CD14-positive monocyte (primary cell): Measurements from ENCODE around the gene PERCC1. TPM values are rescaled to one million over a fixed set of nuclear protein-coding genes. Genes with fewer than 3 reads are reported as not detected.

Experiments used
- DNase-seq, 3 donors: peaks; one replicate each; pipeline ENCODE4 v3.0.0-alpha.2; 2011 to 2022
- H2AFZ ChIP-seq: 2 replicates; pipeline ENCODE4 v1.6.0; 2012; ENCODE audit warnings: mild to moderate bottlenecking, low read depth, low read length, inconsistent platforms; ENCODE audit not compliant: insufficient read depth, poor library complexity, severe bottlenecking
- H3K27ac ChIP-seq, 2 donors: 1 replicate in 1 of 2; 2 replicates in 1 of 2; pipeline ENCODE4 v1.5.1; 2012 to 2013; ENCODE audit warnings: low read length in 2 of 2, control low read depth in 1 of 2, inconsistent platforms in 1 of 2, low read depth in 1 of 2, mild to moderate bottlenecking in 1 of 2
- H3K27me3 ChIP-seq, 2 donors: one replicate each; pipeline versions ENCODE4 v1.6.0 to v1.6.1; 2011 to 2013; ENCODE audit warnings: low read length in 2 of 2; ENCODE audit not compliant: control insufficient read depth in 2 of 2, insufficient read depth in 2 of 2
- H3K36me3 ChIP-seq, 2 donors: replicated peaks in 1 of 2; 1 replicate in 1 of 2; 2 replicates in 1 of 2; pipeline versions ENCODE4 v1.5.1 to v1.6.1; 2012 to 2013; ENCODE audit warnings: low read length in 2 of 2, control low read depth in 1 of 2, inconsistent platforms in 1 of 2, mild to moderate bottlenecking in 1 of 2; ENCODE audit not compliant: insufficient read depth in 2 of 2, control insufficient read depth in 1 of 2
- H3K4me1 ChIP-seq, 2 donors: 1 replicate in 1 of 2; 2 replicates in 1 of 2; pipeline versions ENCODE4 v1.5.1 to v1.6.1; 2012 to 2013; ENCODE audit warnings: low read length in 2 of 2, control low read depth in 1 of 2, inconsistent platforms in 1 of 2, mild to moderate bottlenecking in 1 of 2, moderate library complexity in 1 of 2; ENCODE audit not compliant: insufficient read depth in 2 of 2, control insufficient read depth in 1 of 2
- H3K4me2 ChIP-seq: replicated peaks from 2 replicates; pipeline ENCODE3; 2012; ENCODE audit warnings: low read length, moderate library complexity, mild to moderate bottlenecking; ENCODE audit not compliant: poor library complexity, severe bottlenecking; ENCODE audit errors: extremely low read depth
- H3K4me3 ChIP-seq, 3 experiments: fragments of 200-600 bp in 1 of 3; sonication (generic) in 1 of 3; replicated peaks in 1 of 3; 1 replicate in 2 of 3; 2 replicates in 1 of 3; pipeline ENCODE4 v1.5.1; 2011 to 2013; ENCODE audit warnings: low read length in 3 of 3, mild to moderate bottlenecking in 3 of 3, control low read depth in 2 of 3, low read depth in 2 of 3, inconsistent platforms in 1 of 3, moderate library complexity in 1 of 3
- H3K79me2 ChIP-seq: 2 replicates; pipeline ENCODE4 v1.6.0; 2012; ENCODE audit warnings: mild to moderate bottlenecking, control low read depth, inconsistent platforms, low read length, moderate library complexity; ENCODE audit not compliant: insufficient read depth
- H3K9ac ChIP-seq: 2 replicates; pipeline ENCODE4 v1.6.0; 2017; ENCODE audit warnings: low read length, mild to moderate bottlenecking; ENCODE audit not compliant: insufficient read depth, poor library complexity, severe bottlenecking
- H3K9me3 ChIP-seq, 2 donors: replicated peaks in 1 of 2; 1 replicate in 1 of 2; 2 replicates in 1 of 2; pipeline versions ENCODE4 v1.5.1 to v1.6.1; 2012 to 2013; ENCODE audit warnings: low read length in 2 of 2, control low read depth in 1 of 2; ENCODE audit not compliant: control insufficient read depth in 1 of 2, insufficient read depth in 1 of 2
- H4K20me1 ChIP-seq: 2 replicates; pipeline ENCODE4 v1.6.0; 2012; ENCODE audit warnings: mild to moderate bottlenecking, low read length, control low read depth, moderate library complexity; ENCODE audit not compliant: insufficient read depth
- H3K27ac Mint-ChIP-seq, 7 donors: one replicate each; pipeline ENCODE4 v1.8.0; 2020; ENCODE audit warnings: mild to moderate bottlenecking in 7 of 7, mixed read lengths in 7 of 7, moderate library complexity in 6 of 7, inconsistent platforms in 2 of 7
- H3K27me3 Mint-ChIP-seq, 3 donors: one replicate each; pipeline ENCODE4 v1.8.0; 2021 to 2022; ENCODE audit warnings: low read depth in 3 of 3, mild to moderate bottlenecking in 3 of 3, mixed read lengths in 3 of 3, moderate library complexity in 3 of 3, inconsistent platforms in 1 of 3
- H3K36me3 Mint-ChIP-seq, 2 donors: one replicate each; pipeline ENCODE4 v1.8.0; 2020; ENCODE audit warnings: mixed read lengths in 2 of 2, inconsistent platforms in 1 of 2, mild to moderate bottlenecking in 1 of 2
- H3K4me1 Mint-ChIP-seq: one replicate; pipeline ENCODE4 v1.8.0; 2020; ENCODE audit warnings: mild to moderate bottlenecking, mixed read lengths
- H3K4me3 Mint-ChIP-seq, 2 donors: one replicate each; pipeline ENCODE4 v1.8.0; 2020; ENCODE audit warnings: mild to moderate bottlenecking in 2 of 2, mixed read lengths in 2 of 2, moderate library complexity in 1 of 2
- H3K9me3 Mint-ChIP-seq, 7 donors: one replicate each; pipeline ENCODE4 v1.8.0; 2020 to 2022; ENCODE audit warnings: mixed read lengths in 7 of 7, mild to moderate bottlenecking in 6 of 7, moderate library complexity in 6 of 7, inconsistent platforms in 2 of 7
- CTCF ChIP-seq: fragments of 200-600 bp; IDR thresholded peaks from one replicate; pipeline ENCODE4 v1.8.0; 2022; ENCODE audit warnings: antibody characterized with exemption, mild to moderate bottlenecking
- WGBS: methylation state at CpG from one replicate; pipeline ENCODE4 v1.1.5; 2013; ENCODE audit warnings: missing lambda C conversion rate; ENCODE audit not compliant: insufficient coverage; 5-methylcytosine and 5-hydroxymethylcytosine counted together
- intact Hi-C, 2 donors: fragments of 100-400 bp; cut with micrococcal nuclease; formaldehyde crosslinking; loops; one replicate each; pipeline versions ENCODE4 v1.15.0 to v1.15.1; 2023
- polyA plus RNA-seq, 3 donors: library from polyadenylated mRNA; depleted of rRNA in 1 of 3; unstranded in 2 of 3; stranded (reverse) in 1 of 3; fragments of 300-500 nt in 2 of 3; fragments of >200 nt in 1 of 3; fragmentation: Illumina TruSeq in 2 of 3; gene quantifications; 1 replicate in 2 of 3; 2 replicates in 1 of 3; pipeline ENCODE4 v1.2.3, GENCODE V29; 2012 to 2021

PERCC1 gene
- polyA plus RNA-seq, 3 donors: not detected

GRCh38 chr16:1387331-1387730 lies 43.5 kb upstream of the PERCC1 start:
- Mint-ChIP-seq H3K27ac (no peak overlapping the region), H3K9me3 (no peaks in the 10 kb centered on the region), H3K4me1 (no peaks in the 10 kb centered on the region), H3K4me3 (no peak overlapping the region), H3K36me3 (peaks cover 40 to 78% of the 10 kb centered on the region in 2 donors), H3K27me3 (no peaks in the 10 kb centered on the region)
- Histone ChIP-seq H4K20me1 (peaks cover 56% of the 10 kb centered on the region), H3K4me1 (no peaks in the 10 kb centered on the region), H3K9me3 (no peaks in the 10 kb centered on the region), H3K36me3 (peaks cover 68 to 84% of the 10 kb centered on the region in 2 donors), H3K9ac (no peak overlapping the region), H3K4me2 (no peak overlapping the region), H2AFZ (no peak overlapping the region), H3K79me2 (no peaks in the 10 kb centered on the region), H3K27me3 (no peaks in the 10 kb centered on the region), H3K4me3 (no peak overlapping the region), H3K27ac (no peak overlapping the region)
- no peak for DNase-seq
- 98% methylated on average over 14 of the region's 16 CpGs for WGBS
- intact Hi-C loops: no loop called here
- no peak for TF ChIP-seq CTCF

- 100% methylated on average over 1 of the region's 7 CpGs for WGBS
- H3K9me3 Mint-ChIP-seq: no peaks in the 10 kb centered on the region
These were observed 41.1 kb upstream of the PERCC1 start for GRCh38 chr16:1389762-1390161.

More at GRCh38 chr16:1389762-1390161, 41.1 kb upstream of the PERCC1 start:
- Histone ChIP-seq H3K9me3 (no peaks in the 10 kb centered on the region), H3K27me3 (no peaks in the 10 kb centered on the region), H3K9ac (no peak overlapping the region), H3K36me3 (peaks cover 75 to 88% of the 10 kb centered on the region in 2 donors), H3K4me3 (no peak overlapping the region), H3K4me1 (no peaks in the 10 kb centered on the region), H3K4me2 (no peak overlapping the region), H4K20me1 (peaks cover 53% of the 10 kb centered on the region), H3K79me2 (no peaks in the 10 kb centered on the region), H2AFZ (no peak overlapping the region), H3K27ac (no peak overlapping the region)
- H3K27me3 Mint-ChIP-seq: no peaks in the 10 kb centered on the region
- intact Hi-C loops: no loop called here
- H3K36me3 Mint-ChIP-seq: peaks cover 49 to 74% of the 10 kb centered on the region in 2 donors
- TF ChIP-seq CTCF: no peak
- no peak overlapping the region for H3K27ac Mint-ChIP-seq
- no peak for DNase-seq
- H3K4me3 Mint-ChIP-seq: no peak overlapping the region
- H3K4me1 Mint-ChIP-seq: no peaks in the 10 kb centered on the region
